Testis (tissue), 2 donors: ENCODE data around the gene TACC3.

Experiments used
- CTCF ChIP-seq, 3 experiments: fragments of 450-650 bp in 2 of 3; fragments of 200-600 bp in 1 of 3; sonication (generic) in 1 of 3; IDR thresholded peaks; one replicate each; pipeline ENCODE4 v1.5.1; 2016 to 2019; ENCODE audit warnings: antibody characterized with exemption in 3 of 3, mild to moderate bottlenecking in 2 of 3, moderate library complexity in 1 of 3
- POLR2A ChIP-seq: fragments of 450-650 bp; IDR thresholded peaks from one replicate; pipeline ENCODE4 v1.6.1; 2017; ENCODE audit warnings: antibody characterized with exemption, mild to moderate bottlenecking, moderate library complexity

- TF ChIP-seq POLR2A, result no peak
- no peak for TF ChIP-seq CTCF (IDR thresholded peaks at IDR 0.05)
Observed at GRCh38 chr4:1691737-1692373, 29.5 kb upstream of the TACC3 start.
